Airway epithelial cell (primary cell): Measurements from ENCODE around the gene TRPC5OS. TPM values are rescaled to one million over a fixed set of nuclear protein-coding genes. Genes with fewer than 3 reads are reported as not detected.

Experiments
- total RNA-seq: library from RNA; depleted of rRNA; stranded (reverse); fragments of >200 nt; gene quantifications from 2 replicates; pipeline ENCODE4 v1.2.3, GENCODE V29; 2015

The TRPC5OS gene
- total RNA-seq: not detected in 2 replicates

GRCh38 chrX:111875881-111876280 is at the start of gene TRPC5OS:
TSS of gene TRPC5OS (plus strand) at chrX:111876181. CDS start at chrX:111901850, 25,669 bp downstream.

Other genes with a start within 250 kb of the TRPC5OS start
- gene ALG13, start 195.0 kb upstream of the TRPC5OS start, total RNA-seq: 23.1 and 28.0 TPM in 2 replicates
- not detected in 2 replicates for gene TRPC5, start 206.6 kb downstream of the TRPC5OS start, total RNA-seq
- gene RTL4, start 206.8 kb downstream of the TRPC5OS start, total RNA-seq: not detected in 2 replicates